HG02610 (cell line): Measurements from ENCODE around the gene HAGH.
"Not testable (repeated sequence)": the region's sequence is repeated elsewhere in the genome, so short reads cannot be mapped to it uniquely, and the experiment has no call there.

ENCODE experiments used
- ATAC-seq: cut with Tn5 transposase; IDR thresholded peaks from one replicate; pipeline ENCODE4 v1.9.1; 2021; ENCODE audit warnings: mild to moderate bottlenecking, moderate library complexity; ENCODE audit not compliant: unreplicated experiment

The HAGH gene

DNA sequence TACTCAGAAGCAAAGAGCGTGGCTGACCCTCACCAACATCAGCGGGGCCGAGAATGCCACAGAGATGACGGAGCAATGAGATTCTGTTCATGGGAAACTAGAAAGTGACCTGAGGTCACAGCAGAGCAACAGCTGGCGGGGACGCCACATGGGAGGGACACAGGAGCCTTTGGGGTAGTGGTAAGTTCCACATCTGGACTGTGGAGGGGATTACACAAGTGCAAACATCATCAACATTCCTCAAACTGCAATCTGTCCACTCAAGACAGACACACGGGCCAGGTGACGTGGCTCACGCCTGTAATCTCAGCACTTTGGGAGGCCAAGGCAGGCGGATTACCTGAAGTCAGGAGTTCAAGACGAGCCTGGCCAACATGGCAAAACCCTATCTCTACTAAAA lies 11.2 kb downstream of the HAGH start:
- ATAC-seq, result no peak

DNA sequence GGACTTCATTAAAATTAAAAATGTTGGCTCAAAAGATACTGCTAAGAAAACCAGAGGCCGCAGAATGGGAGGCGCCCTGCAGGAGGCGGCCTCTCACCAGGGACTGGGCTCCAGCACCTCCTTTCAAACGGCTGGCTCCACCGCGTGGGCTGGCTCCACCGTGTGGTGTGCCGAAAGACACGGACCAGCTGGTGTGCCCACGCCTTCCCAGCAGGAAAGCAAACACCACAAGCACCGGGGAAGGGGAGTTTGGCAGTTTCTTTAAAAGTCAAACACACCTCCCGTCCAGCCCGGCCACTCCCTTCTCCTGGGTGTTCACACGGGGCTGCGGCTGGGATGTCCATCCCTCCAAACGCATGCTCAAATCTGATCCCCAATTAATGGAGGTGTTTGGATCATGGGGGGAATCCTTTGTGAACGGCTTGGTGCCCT lies 13.9 kb downstream of the HAGH start:
- no peak for ATAC-seq

- no peak for ATAC-seq
Measured at GRCh38 chr16:1810536-1810935, 16.1 kb downstream of the HAGH start.

DNA sequence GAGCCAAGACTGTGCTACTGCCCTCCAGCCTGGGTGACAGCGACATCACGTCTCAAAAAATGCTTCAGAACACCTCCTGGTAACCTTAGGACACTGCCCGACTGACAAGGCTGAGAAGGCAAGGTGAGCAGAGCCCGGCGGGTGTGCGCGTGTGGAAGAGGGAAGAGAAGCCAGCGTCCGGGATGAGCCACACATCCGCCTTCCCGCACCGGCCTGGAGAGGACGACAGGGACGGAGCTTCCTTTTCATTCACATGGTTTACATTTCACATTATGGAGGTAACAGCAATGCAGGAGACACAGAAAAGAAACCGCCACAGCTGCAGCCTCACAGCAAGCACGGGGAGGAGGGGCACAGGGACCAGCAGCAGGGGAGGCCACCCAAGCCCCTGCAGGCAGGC lies 16.5 kb downstream of the HAGH start:
- ATAC-seq, result no peak

DNA sequence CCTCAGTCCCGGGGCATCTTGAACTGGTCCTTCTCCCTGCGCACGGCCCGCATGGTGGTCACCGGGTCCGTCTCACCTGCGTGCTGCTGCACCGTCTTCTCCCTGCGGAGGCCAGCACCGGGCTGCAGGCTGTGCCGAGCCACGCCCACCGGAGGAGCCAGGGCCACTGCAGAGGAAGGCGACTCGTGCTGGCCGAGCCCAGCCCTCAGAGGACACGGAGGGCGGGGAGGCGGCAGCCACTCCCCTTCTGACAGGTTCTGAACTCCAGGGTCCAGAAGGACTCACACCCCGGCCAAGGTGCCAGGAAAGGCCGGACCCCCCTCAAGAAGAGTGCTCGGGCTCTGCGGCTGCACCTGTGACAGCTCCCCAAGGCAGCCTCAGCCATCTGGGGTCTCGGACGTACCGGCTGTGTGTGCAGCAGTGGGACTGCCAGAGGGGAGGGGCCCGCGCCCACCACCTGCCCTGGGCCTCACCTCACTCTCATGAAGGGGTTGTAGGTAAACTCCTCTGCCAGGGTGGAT lies 17.3 kb downstream of the HAGH start:
- no peak for ATAC-seq

- ATAC-seq, result no peak
Measured at GRCh38 chr16:1808691-1809090, 17.9 kb downstream of the HAGH start.

DNA sequence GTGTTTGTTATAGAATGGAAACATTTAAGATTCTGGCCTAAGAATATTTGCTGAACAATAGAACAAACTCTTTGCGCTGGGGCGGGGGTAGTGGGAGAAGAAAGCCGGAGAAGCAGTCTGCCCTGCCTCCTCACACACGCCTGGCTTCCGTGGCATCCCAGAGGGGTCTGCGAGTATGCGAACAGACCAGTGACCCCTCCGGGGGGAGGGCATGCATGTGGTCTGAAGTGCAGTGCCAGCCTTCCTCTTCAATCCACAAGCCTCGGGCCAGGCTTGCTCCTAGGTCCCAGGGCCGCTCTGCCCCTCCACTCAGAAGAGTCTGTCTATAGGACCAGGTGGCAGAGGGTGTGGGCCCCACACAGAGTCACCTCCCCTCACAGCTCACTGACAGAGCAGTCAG lies 19.0 kb downstream of the HAGH start:
- ATAC-seq, result no peak

GRCh38 chr16:1800701-1801100 lies 25.9 kb downstream of the HAGH start:
- no peak for ATAC-seq

GRCh38 chr16:1799263-1799662 lies 27.4 kb downstream of the HAGH start:
- not testable (repeated sequence) for ATAC-seq

GRCh38 chr16:1794908-1795666 lies 31.5 kb downstream of the HAGH start:
- no peak for ATAC-seq

DNA sequence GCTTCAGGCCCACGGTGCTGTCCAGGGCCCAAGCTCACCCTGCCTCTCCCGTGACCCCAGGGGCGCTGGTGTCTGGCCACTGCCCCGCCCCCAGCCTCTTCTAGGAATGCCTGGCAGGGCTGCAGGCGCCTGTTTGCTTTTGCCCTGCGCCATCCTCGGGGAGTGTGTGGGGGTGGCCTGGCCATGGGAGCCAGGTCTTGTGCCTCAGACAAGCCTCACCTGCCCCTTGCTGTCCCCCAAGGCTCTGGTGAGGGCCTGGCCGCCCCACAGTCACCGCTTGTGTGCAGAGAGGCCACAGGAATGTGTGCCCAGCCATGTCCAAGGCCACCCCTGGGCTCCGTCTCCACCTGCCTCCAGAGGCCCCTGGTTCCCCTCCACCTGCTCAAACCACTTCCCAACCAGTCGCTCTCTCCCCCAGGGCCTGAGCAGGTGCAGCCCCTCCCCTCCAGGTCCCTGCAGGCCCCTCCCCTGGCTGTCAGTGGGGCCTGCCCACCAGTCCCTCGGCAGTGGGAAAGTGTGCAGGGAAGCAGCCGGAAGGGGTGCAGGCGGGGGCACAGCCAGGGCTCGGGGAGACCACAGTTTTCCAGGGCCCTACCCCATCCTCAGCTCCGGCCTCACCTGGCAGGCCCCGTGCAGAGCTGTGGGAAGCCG lies 32.3 kb downstream of the HAGH start:
- no peak for ATAC-seq

DNA sequence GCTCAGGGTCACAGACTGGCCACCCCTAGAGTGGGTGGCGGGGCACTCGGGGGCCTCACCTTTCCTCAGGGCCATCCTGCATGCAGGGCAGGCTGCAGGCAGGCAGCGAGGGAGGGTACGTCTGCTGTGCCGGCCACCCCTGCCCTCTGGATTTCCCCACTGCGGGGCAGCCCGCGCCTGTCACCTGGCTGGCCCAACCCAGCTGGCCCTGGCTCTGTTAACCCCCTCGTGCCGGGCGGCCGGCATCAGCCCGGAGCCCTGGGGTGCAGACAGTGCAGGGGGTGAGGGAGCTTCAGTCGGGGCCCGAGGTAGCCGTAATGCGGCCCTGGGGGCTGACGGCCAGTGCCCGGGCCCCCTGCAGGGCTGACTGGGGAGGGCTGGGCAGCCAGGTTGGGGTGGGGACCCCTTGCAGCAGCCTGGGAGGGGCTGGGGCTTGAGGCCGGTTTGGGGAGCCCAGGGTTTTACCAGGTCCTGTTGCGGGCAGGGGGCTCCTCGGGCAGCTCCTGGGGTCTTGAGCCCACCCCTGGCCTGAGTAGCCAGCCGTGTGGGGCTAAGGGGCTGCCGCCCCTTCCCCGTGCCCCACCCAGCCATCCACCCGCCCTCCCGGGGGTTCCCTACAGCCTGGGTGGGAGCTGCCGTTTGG lies 32.9 kb downstream of the HAGH start, which contains the start of gene IGFALS:
Gene IGFALS, minus strand, starts transcription at position 128 of the 643 bp plus-strand sequence. Its CDS starts 53 bp downstream, at position 75.
- no peak for ATAC-seq

- ATAC-seq, result no peak
Measured at GRCh38 chr16:1792836-1793577, 33.6 kb downstream of the HAGH start.

GRCh38 chr16:1791943-1792812 lies 34.4 kb downstream of the HAGH start:
- no peak for ATAC-seq

- no peak for ATAC-seq
Measured at GRCh38 chr16:1791256-1791942, 35.2 kb downstream of the HAGH start.

- no peak for ATAC-seq
Measured at GRCh38 chr16:1790611-1791255, 35.9 kb downstream of the HAGH start.

GRCh38 chr16:1790261-1790610 lies 36.4 kb downstream of the HAGH start:
- ATAC-seq, result no peak

GRCh38 chr16:1789643-1790045 lies 37.0 kb downstream of the HAGH start:
- no peak for ATAC-seq

GRCh38 chr16:1788708-1789100 lies 37.9 kb downstream of the HAGH start:
- ATAC-seq, result no peak
